ENCODE data around the gene AOPEP.

AOPEP gene

GRCh38 chr9:95077766-95078370, 351.4 kb downstream of the AOPEP start:
- Histone ChIP-seq H3K9me3 (ENCODE audit: control insufficient read depth in 2 of 2, low read length in 2 of 2) (no peaks in the 10 kb centered on the region), H3K27ac (ENCODE audit: low read depth in 2 of 2, low read length in 2 of 2) (peak overlapping the region; percentile 12 to 61), H3K36me3 (ENCODE audit: control insufficient read depth in 2 of 2, insufficient read depth in 2 of 2, low read length in 2 of 2) (peaks cover 14 to 33% of the 10 kb centered on the region in 2 donors), H3K9ac (ENCODE audit: low read depth in 1 of 2, low read length in 2 of 2) (no peak overlapping the region), H3K4me1 (ENCODE audit: control insufficient read depth in 2 of 2, insufficient read depth in 2 of 2, low read length in 2 of 2) (peaks cover 22 to 29% of the 10 kb centered on the region in 2 donors), H3K27me3 (ENCODE audit: control insufficient read depth in 2 of 2, insufficient read depth in 2 of 2, low read length in 2 of 2) (no peaks in the 10 kb centered on the region), H3K4me3 (ENCODE audit: low read length in 2 of 2) (no peak overlapping the region)

DNA sequence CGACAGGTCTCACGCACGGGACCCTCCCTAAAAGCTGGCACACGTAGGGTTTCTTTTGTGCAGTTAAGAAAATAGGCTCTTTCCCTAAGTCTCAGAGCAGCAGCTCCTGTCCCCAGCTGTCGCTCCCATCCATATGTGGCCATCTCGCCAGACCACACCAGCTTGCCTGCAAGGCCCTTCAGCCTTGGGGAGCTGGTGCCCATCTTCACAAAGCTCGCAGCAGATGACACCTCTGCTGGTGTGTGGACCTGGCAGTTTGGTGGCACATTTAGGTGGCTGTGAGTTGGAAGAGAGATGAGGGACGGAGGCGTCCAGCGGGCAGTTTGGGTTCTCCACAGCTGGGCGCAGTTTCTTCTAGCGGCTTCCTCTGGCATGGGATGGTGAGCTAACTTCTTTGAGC, 352.0 kb downstream of the AOPEP start:
- Histone ChIP-seq H3K4me1 (ENCODE audit: control insufficient read depth in 2 of 2, insufficient read depth in 2 of 2, low read length in 2 of 2) (peaks cover 22 to 26% of the 10 kb centered on the region in 2 donors), H3K4me3 (ENCODE audit: low read length in 2 of 2) (no peak overlapping the region), H3K36me3 (ENCODE audit: control insufficient read depth in 2 of 2, insufficient read depth in 2 of 2, low read length in 2 of 2) (peaks cover 20 to 39% of the 10 kb centered on the region in 2 donors), H3K9me3 (ENCODE audit: control insufficient read depth in 2 of 2, low read length in 2 of 2) (no peaks in the 10 kb centered on the region), H3K9ac (ENCODE audit: low read depth in 1 of 2, low read length in 2 of 2) (peak overlapping the region in 1 of 2 donors; percentile 21), H3K27me3 (ENCODE audit: control insufficient read depth in 2 of 2, insufficient read depth in 2 of 2, low read length in 2 of 2) (no peaks in the 10 kb centered on the region), H3K27ac (ENCODE audit: low read depth in 2 of 2, low read length in 2 of 2) (peak overlapping the region; percentile 12 to 61)

DNA sequence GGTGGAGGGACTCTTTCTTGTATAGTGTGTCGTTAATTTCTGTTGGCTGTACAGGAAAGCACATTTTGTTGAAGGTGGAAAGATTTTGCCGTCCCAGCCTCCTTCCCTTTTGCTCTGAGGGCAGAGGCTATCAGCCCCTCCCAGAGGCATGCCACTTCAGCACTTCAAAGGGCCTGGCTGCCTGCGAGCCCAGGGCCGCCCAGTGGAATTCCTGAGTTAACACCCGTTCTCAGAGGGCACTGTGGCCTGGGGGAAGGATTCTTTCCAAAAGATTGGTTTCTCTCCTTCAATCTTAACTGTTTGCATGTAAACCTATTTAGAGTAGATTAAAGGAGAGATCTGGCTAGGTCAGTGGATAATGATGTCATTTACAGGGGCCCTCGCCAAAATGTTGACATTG, 352.4 kb downstream of the AOPEP start:
- Histone ChIP-seq H3K9ac (ENCODE audit: low read depth in 1 of 2, low read length in 2 of 2) (no peak overlapping the region), H3K36me3 (ENCODE audit: control insufficient read depth in 2 of 2, insufficient read depth in 2 of 2, low read length in 2 of 2) (peaks cover 24 to 38% of the 10 kb centered on the region in 2 donors), H3K27ac (ENCODE audit: low read depth in 2 of 2, low read length in 2 of 2) (peak overlapping the region in 1 of 2 donors; percentile 61), H3K4me1 (ENCODE audit: control insufficient read depth in 2 of 2, insufficient read depth in 2 of 2, low read length in 2 of 2) (peaks cover 22 to 26% of the 10 kb centered on the region in 2 donors), H3K4me3 (ENCODE audit: low read length in 2 of 2) (no peak overlapping the region), H3K27me3 (ENCODE audit: control insufficient read depth in 2 of 2, insufficient read depth in 2 of 2, low read length in 2 of 2) (no peaks in the 10 kb centered on the region), H3K9me3 (ENCODE audit: control insufficient read depth in 2 of 2, low read length in 2 of 2) (no peaks in the 10 kb centered on the region)

- Histone ChIP-seq H3K4me3 (ENCODE audit: low read length in 2 of 2) (no peak overlapping the region), H3K4me1 (ENCODE audit: control insufficient read depth in 2 of 2, insufficient read depth in 2 of 2, low read length in 2 of 2) (peaks cover 19 to 23% of the 10 kb centered on the region in 2 donors), H3K36me3 (ENCODE audit: control insufficient read depth in 2 of 2, insufficient read depth in 2 of 2, low read length in 2 of 2) (peaks cover 24 to 37% of the 10 kb centered on the region in 2 donors), H3K9me3 (ENCODE audit: control insufficient read depth in 2 of 2, low read length in 2 of 2) (no peaks in the 10 kb centered on the region), H3K9ac (ENCODE audit: low read depth in 1 of 2, low read length in 2 of 2) (no peak overlapping the region), H3K27me3 (ENCODE audit: control insufficient read depth in 2 of 2, insufficient read depth in 2 of 2, low read length in 2 of 2) (no peaks in the 10 kb centered on the region), H3K27ac (ENCODE audit: low read depth in 2 of 2, low read length in 2 of 2) (no peak overlapping the region)
Measured at GRCh38 chr9:95079461-95079860, 353.0 kb downstream of the AOPEP start.

- Histone ChIP-seq H3K27ac (ENCODE audit: low read depth in 2 of 2, low read length in 2 of 2) (no peak overlapping the region), H3K4me3 (ENCODE audit: low read length in 2 of 2) (no peak overlapping the region), H3K9me3 (ENCODE audit: control insufficient read depth in 2 of 2, low read length in 2 of 2) (no peaks in the 10 kb centered on the region), H3K4me1 (ENCODE audit: control insufficient read depth in 2 of 2, insufficient read depth in 2 of 2, low read length in 2 of 2) (peaks cover 15 to 19% of the 10 kb centered on the region in 2 donors), H3K9ac (ENCODE audit: low read depth in 1 of 2, low read length in 2 of 2) (no peak overlapping the region), H3K36me3 (ENCODE audit: control insufficient read depth in 2 of 2, insufficient read depth in 2 of 2, low read length in 2 of 2) (peaks cover 36 to 45% of the 10 kb centered on the region in 2 donors), H3K27me3 (ENCODE audit: control insufficient read depth in 2 of 2, insufficient read depth in 2 of 2, low read length in 2 of 2) (no peaks in the 10 kb centered on the region)
Measured at GRCh38 chr9:95080961-95081647, 354.6 kb downstream of the AOPEP start.

DNA sequence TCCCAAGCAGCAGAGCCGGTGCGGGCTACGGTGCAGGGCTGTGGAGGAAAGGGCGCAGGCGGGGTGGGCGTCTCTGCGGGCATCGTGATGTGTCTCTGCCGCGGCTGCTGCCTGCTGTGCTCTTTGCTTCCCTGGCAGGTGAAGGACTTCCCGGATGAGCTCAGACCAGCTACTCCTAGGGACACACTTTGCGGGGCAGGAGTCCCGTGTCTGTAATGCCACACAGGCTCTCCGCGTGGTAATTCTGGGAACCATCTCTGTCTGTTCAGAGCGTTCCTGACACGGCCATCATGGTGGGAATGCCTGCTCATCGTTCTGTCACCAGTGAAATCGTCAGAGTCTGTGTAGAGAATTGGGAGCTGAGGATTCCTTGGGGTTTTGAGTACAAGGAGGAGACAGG, 355.5 kb downstream of the AOPEP start:
- peaks cover 40 to 49% of the 10 kb centered on the region in 2 donors for H3K36me3 ChIP-seq (ENCODE audit: control insufficient read depth in 2 of 2, insufficient read depth in 2 of 2, low read length in 2 of 2)
- H3K9me3 ChIP-seq (ENCODE audit: control insufficient read depth in 2 of 2, low read length in 2 of 2) = no peaks in the 10 kb centered on the region
- H3K4me1 ChIP-seq (ENCODE audit: control insufficient read depth in 2 of 2, insufficient read depth in 2 of 2, low read length in 2 of 2) = peaks cover 12 to 13% of the 10 kb centered on the region in 2 donors
- peak overlapping the region in 1 of 2 donors; percentile 1 for H3K27ac ChIP-seq (ENCODE audit: low read depth in 2 of 2, low read length in 2 of 2)
- H3K4me3 ChIP-seq (ENCODE audit: low read length in 2 of 2) = no peak overlapping the region
- no peaks in the 10 kb centered on the region for H3K27me3 ChIP-seq (ENCODE audit: control insufficient read depth in 2 of 2, insufficient read depth in 2 of 2, low read length in 2 of 2)
- no peak overlapping the region for H3K9ac ChIP-seq (ENCODE audit: low read depth in 1 of 2, low read length in 2 of 2)

DNA sequence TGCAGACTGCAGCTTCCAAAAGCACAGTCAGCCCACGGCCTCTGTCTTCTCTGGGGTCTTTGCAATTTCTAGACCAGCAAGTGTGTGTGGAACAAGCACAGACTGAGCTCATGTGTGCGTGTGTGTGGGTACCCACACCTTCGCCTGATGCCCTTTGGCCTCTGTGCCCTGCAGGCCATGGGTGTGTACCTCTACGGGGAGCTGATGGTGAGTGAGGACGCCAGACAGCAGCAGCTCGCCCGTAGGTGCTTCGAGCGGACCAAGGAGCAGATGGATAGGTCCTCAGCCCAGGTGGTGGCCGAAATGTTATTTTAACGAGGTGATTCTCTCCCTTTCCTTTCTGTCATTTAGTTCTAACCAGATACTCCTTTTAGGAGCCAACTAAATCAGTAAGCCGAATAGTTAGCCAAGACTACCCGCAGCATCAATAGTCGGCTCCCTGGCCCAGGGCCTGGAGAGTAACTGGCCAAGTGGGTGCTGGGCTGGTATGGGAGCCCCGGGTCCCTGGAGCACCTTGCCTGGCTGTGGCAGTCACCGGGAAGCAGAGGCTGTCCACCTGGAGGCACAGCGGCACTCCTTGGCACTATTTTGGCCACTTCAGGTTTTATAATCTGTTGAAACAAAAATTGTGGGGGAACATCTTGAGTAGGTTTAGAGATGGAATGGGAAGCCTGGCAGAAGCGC, 356.0 kb downstream of the AOPEP start:
- Histone ChIP-seq H3K9ac (ENCODE audit: low read depth in 1 of 2, low read length in 2 of 2) (no peak overlapping the region), H3K4me1 (ENCODE audit: control insufficient read depth in 2 of 2, insufficient read depth in 2 of 2, low read length in 2 of 2) (peaks cover 10 to 11% of the 10 kb centered on the region in 2 donors), H3K9me3 (ENCODE audit: control insufficient read depth in 2 of 2, low read length in 2 of 2) (no peaks in the 10 kb centered on the region), H3K4me3 (ENCODE audit: low read length in 2 of 2) (no peak overlapping the region), H3K27me3 (ENCODE audit: control insufficient read depth in 2 of 2, insufficient read depth in 2 of 2, low read length in 2 of 2) (no peaks in the 10 kb centered on the region), H3K36me3 (ENCODE audit: control insufficient read depth in 2 of 2, insufficient read depth in 2 of 2, low read length in 2 of 2) (peaks cover 40 to 49% of the 10 kb centered on the region in 2 donors), H3K27ac (ENCODE audit: low read depth in 2 of 2, low read length in 2 of 2) (peak overlapping the region; percentile 1 to 15)

DNA sequence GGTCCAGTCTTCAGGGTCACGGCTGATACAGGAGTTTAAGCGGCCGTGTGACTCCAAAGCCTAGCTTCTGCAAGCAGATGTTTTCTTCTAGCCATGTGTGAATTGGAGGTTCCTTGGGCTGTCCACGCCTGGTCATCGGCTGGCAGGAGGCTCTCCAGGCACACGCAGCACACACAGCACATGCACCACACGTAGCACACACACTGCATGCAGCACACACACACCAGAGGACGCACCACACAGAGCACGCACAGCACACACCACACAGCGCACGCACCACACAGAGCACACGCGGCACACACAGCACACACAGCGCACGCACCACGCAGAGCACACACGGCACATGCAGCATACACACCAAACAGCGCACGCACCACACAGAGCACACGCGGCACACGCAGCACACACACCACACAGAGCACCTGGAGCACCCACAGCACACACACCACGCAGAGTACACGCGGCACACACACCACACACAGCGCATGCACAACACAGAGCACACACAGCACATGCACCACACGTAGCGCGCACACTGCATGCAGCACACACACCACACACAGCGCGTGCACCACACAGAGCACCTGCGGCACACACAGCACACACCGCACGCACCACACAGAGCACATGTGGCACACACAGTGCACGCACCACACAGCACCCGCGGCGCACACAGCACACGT, 356.7 kb downstream of the AOPEP start:
- Histone ChIP-seq H3K27ac (ENCODE audit: low read depth in 2 of 2, low read length in 2 of 2) (peak overlapping the region; percentile 11 to 12), H3K4me3 (ENCODE audit: low read length in 2 of 2) (no peak overlapping the region), H3K4me1 (ENCODE audit: control insufficient read depth in 2 of 2, insufficient read depth in 2 of 2, low read length in 2 of 2) (peaks cover 7 to 11% of the 10 kb centered on the region in 2 donors)

GRCh38 chr9:95084254-95084934, 357.9 kb downstream of the AOPEP start:
- H3K9ac ChIP-seq (ENCODE audit: low read depth in 1 of 2, low read length in 2 of 2) = no peak overlapping the region
- no peaks in the 10 kb centered on the region for H3K9me3 ChIP-seq (ENCODE audit: control insufficient read depth in 2 of 2, low read length in 2 of 2)
- H3K27me3 ChIP-seq (ENCODE audit: control insufficient read depth in 2 of 2, insufficient read depth in 2 of 2, low read length in 2 of 2) = no peaks in the 10 kb centered on the region
- H3K36me3 ChIP-seq (ENCODE audit: control insufficient read depth in 2 of 2, insufficient read depth in 2 of 2, low read length in 2 of 2) = peaks cover 43 to 49% of the 10 kb centered on the region in 2 donors
- no peak overlapping the region for H3K4me3 ChIP-seq (ENCODE audit: low read length in 2 of 2)
- peak overlapping the region; percentile 27 for H3K27ac ChIP-seq (ENCODE audit: low read depth in 2 of 2, low read length in 2 of 2)
- H3K4me1 ChIP-seq (ENCODE audit: control insufficient read depth in 2 of 2, insufficient read depth in 2 of 2, low read length in 2 of 2) = peaks cover 3 to 5% of the 10 kb centered on the region in 2 donors

More for the DNA sequence above, 356.7 kb downstream of the AOPEP start:
- H3K27me3 ChIP-seq (ENCODE audit: control insufficient read depth in 2 of 2, insufficient read depth in 2 of 2, low read length in 2 of 2) = no peaks in the 10 kb centered on the region
- H3K9me3 ChIP-seq (ENCODE audit: control insufficient read depth in 2 of 2, low read length in 2 of 2) = no peaks in the 10 kb centered on the region
- no peak overlapping the region for H3K9ac ChIP-seq (ENCODE audit: low read depth in 1 of 2, low read length in 2 of 2)
- peaks cover 40 to 49% of the 10 kb centered on the region in 2 donors for H3K36me3 ChIP-seq (ENCODE audit: control insufficient read depth in 2 of 2, insufficient read depth in 2 of 2, low read length in 2 of 2)

All from mucosa of rectum (tissue), 2 donors.